ENCODE measurements around the gene FYTTD1.

GRCh38 chr3:197830967-197831313 lies 81.3 kb downstream of the FYTTD1 start:
- TF ChIP-seq CTCF (conservative IDR thresholded peaks at IDR 0.05; ENCODE audit: low read length) (no peak), EZH2phosphoT487 (IDR thresholded peaks at IDR 0.05; ENCODE audit: borderline replicate concordance) (no peak)

Measured in Loucy (cell line).